ENCODE data around the gene IGFBP7.

The IGFBP7 gene, protein sequence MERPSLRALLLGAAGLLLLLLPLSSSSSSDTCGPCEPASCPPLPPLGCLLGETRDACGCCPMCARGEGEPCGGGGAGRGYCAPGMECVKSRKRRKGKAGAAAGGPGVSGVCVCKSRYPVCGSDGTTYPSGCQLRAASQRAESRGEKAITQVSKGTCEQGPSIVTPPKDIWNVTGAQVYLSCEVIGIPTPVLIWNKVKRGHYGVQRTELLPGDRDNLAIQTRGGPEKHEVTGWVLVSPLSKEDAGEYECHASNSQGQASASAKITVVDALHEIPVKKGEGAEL
- 0.56 to 4.1 reads per million in 2 donors for total RNA-seq

DNA sequence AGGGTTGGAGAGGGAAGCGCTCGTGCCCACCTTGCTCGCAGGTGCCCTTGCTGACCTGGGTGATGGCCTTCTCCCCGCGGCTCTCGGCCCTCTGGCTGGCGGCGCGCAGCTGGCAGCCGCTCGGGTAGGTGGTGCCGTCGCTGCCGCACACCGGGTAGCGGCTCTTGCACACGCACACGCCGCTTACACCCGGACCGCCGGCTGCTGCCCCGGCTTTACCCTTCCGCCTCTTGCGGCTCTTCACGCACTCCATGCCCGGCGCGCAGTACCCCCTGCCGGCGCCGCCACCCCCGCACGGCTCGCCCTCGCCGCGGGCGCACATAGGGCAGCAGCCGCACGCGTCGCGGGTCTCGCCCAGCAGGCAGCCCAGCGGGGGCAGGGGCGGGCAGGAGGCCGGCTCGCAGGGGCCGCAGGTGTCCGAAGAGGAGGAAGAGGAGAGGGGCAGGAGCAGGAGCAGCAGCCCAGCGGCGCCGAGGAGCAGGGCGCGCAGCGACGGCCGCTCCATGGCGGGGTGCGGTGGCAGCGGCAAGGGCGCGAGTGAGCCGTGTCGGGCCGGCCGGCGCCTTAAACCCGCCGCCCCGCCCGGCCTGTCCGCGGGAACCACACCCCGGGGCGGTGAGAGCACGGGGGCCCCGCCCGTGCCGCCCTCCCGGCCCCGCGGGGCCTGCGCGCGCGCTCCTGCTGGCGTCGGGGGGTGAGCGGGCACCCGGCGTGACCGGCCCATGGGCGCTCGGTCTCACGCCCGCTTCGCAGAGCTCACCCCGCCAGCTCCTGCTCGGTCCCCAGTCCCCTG is at the start of gene IGFBP7:
Gene IGFBP7, minus strand, starts transcription at position 539 of the 793 bp plus-strand sequence. Its CDS starts 34 bp downstream, at position 505.
- peak; percentile 4 for DNase-seq

DNA sequence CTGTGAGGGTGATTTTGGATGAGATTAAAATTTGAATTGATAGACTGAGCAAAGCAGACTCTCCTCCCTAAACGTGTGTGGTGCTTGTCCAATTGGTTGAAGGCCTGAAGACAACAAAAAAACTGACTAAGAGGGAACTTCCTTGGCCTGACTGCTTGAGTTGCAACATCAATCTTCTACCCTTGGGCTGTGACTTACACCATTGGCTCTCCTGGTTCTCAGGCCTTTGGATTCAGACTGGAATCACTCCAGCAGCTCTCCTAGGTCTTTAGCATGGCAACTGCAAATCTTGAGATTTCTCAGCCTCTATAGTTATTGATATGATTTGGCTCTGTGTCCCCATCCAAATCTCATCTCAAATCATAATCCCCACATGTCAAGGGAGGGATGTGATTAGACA is 49.7 kb upstream of the IGFBP7 start:
- no peak for DNase-seq

- no peak for DNase-seq
These were observed 48.6 kb upstream of the IGFBP7 start for GRCh38 chr4:57158762-57159161.

DNA sequence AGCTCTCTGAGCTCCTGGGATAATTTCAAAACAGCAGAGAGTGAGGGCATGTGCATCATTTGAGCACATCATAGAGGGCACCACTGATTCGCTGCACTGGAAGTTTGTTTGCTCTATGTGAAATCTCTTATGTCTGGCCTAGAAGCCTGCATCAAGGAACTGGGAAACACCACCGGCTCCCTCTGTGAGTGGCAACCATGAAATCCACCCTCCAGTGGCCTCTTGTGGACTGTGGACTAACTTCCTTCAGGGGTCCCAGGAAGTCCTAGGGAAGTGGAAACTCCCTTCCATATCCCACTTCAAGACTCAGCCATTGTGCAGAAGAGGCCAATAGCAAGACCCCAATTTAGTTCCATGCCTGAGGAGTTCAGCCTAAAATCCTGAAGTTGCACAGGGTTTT is 48.0 kb upstream of the IGFBP7 start:
- no peak for DNase-seq

- no peak for DNase-seq
These were observed 47.5 kb upstream of the IGFBP7 start for GRCh38 chr4:57157596-57158137.

DNA sequence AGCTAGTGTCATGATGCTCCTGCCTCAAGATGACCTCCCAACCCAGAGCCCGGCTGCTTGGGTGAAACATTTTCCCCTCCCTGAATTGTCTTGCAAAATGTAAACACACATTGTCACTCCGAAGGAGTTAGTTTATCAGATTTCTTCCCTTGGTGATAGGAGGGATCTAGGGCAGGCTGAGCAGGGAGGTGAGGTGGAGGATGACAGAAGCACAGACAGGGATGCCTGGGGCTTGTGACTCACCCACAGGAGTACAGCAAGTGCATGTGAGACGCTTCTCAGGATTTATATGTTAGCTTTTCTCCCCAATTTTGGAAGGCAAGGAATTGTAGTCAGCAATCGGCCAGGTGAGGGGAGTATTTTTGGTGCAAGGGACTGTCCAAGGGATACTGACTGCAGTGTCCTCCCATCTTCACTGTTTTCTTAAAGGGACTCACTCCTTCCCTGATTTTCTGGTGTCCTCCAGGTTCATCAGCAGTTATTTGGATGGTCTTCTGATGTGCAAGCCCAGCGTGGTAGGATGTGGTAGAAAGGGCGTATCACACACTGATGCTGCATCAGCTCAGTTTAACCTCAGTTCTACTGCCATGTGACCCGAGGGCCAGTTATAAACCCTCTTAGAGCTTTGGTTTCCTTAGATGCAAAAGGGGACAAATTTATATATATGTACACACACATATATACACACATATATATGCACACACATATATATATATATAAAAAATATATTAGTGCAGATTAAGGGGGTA is 46.2 kb upstream of the IGFBP7 start:
- no peak for DNase-seq

DNA sequence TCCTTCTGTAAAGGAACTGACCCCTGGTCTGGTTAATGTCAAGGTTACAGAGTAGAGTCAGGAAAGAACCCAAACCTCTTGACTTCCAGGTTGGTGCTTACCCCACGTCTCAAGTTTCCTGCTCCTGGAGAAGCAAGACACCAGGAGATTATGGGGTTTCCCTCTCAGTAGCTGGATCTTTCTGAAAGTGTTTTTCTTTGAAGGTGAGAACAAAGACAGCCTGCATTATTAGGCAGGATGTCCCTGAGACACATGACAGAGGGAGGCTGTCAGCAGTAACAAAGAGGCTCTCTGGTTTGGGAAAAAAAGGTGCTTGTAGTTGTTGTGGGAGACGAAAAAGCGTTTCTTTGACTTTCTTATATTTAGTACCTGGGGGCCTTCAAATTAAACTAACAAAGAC is 44.7 kb upstream of the IGFBP7 start:
- DNase-seq: no peak

GRCh38 chr4:57154191-57154590 is 44.0 kb upstream of the IGFBP7 start:
- DNase-seq: no peak

- no peak for DNase-seq
These were observed 43.0 kb upstream of the IGFBP7 start for GRCh38 chr4:57153207-57153606.

GRCh38 chr4:57151481-57151880 is 41.3 kb upstream of the IGFBP7 start:
- DNase-seq: no peak

DNA sequence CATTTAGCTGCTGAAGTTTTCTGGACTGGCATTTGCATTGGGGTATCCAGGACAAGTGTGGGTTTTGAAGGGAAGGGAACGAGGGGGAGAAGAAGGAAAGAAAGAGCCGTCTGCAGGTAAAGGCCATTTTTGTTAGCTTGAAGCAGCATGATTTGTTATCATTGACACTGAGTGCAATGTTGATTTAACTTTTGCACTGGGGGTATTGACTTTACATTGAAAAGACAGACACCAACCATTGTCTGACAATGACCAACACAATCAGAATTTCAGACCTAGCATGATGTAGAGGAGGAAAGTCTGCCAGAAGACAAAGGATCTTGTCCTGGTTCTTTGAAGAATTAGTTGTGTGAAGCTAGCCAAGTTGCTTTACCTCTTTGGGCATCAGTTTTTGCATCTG is 39.6 kb upstream of the IGFBP7 start:
- no peak for DNase-seq

DNA sequence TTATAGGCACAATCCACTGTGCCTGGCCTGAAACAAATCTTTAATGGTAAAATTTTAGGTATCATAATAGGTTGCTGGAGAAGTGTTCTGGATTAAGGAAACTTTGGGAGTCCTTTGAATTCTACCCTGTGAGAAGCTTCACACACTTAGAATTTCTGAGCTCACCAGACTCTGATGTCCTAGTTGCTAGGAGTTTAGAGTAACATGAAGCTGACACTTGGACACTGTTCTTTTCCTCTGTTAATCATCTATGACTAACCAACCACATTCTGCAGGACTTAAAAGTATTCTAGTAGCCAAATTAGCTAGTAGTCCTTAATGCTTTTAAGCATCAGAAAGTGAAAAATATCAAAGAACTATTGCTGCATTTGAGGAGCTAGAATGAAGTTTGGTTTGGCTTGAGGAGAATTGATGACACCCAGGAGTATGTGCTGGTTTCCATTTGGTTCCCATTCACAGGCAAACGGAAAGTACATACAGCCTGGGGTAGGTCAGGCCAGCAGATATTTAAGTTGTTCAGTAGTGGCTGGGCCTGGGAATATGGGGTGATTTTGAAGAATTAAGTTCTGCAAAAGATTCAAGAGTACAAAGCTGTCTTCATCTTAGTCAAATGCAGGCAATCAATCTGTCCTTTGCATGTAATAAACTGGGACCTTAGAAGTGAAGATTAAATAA is 38.8 kb upstream of the IGFBP7 start:
- DNase-seq: no peak

DNA sequence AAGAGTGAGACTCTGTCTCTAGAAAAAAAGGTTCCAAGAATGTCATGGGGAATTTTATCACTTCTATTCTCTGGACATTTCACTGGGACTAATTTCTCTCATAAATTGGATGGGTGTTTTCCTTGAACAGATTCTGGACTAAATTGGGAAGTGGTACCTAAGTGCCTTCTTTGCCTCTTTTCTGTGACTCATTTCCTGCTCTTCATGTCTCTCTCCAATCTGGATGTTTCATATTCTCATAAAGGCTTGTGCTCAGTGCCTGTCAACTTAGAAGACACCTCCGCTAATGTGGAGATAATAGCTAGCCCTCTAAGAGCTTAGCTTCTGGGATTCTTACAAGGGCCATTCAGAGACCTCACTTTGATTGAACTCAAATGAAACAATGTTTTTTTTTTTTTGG is 38.0 kb upstream of the IGFBP7 start:
- DNase-seq: no peak

DNA sequence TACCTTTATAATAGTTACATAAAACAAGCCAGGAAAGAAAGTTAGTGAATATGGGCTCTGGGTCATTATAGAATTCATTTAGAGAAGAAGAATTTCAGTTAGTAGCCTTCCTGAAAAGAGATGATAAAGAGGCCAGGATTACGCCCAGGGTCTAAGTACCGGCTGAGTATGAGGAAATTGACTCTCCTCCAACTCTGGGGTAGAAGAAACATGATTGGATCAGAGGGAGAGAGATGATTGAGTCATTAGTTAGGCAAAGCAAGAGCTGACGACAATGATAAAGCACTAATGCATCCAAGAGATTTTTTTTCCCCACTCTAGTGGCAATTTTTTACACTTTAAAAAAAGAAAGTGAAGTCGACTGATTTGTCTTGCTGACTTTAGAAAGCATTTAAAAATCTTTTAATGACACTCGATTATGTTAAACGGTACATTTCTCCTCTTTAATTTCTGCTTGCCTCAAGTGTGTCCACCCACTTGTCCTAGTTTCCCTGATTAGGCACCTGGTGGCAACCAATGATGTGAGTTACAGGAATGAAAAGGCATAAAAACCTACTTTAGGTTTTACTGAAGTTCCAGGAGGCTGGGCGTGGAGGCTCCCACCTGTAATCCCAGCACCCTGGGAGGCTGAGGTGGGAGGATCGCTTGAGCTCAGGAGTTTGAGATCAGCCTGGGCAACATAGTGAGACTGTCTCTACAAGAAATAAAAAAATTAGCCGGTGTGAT is 37.3 kb upstream of the IGFBP7 start:
- DNase-seq: no peak

- no peak for DNase-seq
These were observed 36.3 kb upstream of the IGFBP7 start for GRCh38 chr4:57146444-57146843.

GRCh38 chr4:57144466-57144865 is 34.3 kb upstream of the IGFBP7 start:
- no peak for DNase-seq

DNA sequence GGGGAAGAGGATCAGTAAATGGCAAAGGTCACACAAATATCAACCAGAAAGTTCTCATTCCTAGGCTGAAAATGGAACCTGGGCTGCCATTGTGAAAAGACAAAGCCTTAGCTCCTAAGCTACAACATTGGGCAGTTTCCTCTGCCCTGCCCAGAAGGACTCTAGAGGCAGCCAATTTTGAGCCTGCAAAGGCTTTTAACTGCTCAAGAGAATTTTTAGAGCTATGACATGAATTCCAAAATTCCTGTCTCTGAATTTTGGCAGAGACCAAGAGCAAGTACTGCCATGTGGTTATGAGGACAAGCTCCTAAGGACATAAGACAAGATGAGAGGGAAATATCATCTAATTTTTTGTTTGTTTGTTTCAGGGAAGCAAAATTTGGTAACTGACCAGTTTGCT is 29.6 kb upstream of the IGFBP7 start:
- DNase-seq: no peak

- no peak for DNase-seq
These were observed 27.1 kb upstream of the IGFBP7 start for GRCh38 chr4:57137261-57137660.

DNA sequence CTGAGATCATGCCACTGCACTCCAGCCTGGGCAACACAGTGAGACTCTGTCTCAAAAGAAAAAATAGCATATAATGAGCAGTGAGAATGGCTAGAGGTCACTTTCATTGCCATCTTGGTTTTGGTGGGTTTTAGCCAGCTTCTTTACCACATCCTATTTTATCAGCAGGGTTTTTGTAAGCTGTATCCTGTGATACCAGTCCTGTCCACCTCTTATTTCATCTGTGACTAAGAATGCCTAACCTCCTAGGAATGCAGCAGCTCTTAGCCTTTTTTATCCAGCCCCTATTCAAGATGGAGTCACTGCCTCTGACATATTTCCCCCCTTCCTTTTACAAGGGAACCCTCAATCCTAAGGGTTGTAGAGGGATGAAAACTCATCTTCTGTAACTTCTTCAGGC is 26.1 kb upstream of the IGFBP7 start:
- DNase-seq: no peak

GRCh38 chr4:57132743-57133137 is 22.6 kb upstream of the IGFBP7 start:
- no peak for DNase-seq

- DNase-seq: no peak
These were observed 21.9 kb upstream of the IGFBP7 start for GRCh38 chr4:57131849-57132742.

Measured in activated gamma-delta T cell (primary cell).